Cardiac muscle cell (in vitro differentiated cells and primary cell): ENCODE measurements around the gene CDR2. TPM values are rescaled to one million over a fixed set of nuclear protein-coding genes. Genes with fewer than 3 reads are reported as not detected.

Experiments used
- DNase-seq, 2 donors: peaks; one replicate each; pipeline versions ENCODE4 v3.0.0 to v3.0.0-alpha.2; 2010 to 2017; ENCODE audit warnings: low read depth in 1 of 2, low spot score in 1 of 2
- H3K27ac ChIP-seq: fragments of 200-600 bp; sonication (generic); 2 replicates; pipeline ENCODE4 v1.5.1; 2016
- H3K27me3 ChIP-seq: fragments of 200-600 bp; sonication (generic); 2 replicates; pipeline ENCODE4 v1.6.0; 2016; ENCODE audit warnings: control low read depth
- H3K36me3 ChIP-seq: fragments of 200-600 bp; sonication (generic); 2 replicates; pipeline ENCODE4 v1.5.1; 2016; ENCODE audit warnings: control low read depth
- H3K4me1 ChIP-seq: fragments of 200-600 bp; sonication (generic); 2 replicates; pipeline ENCODE4 v1.8.1; 2017; ENCODE audit warnings: low read depth, mild to moderate bottlenecking, mixed run types
- H3K4me3 ChIP-seq: fragments of 200-600 bp; sonication (generic); 2 replicates; pipeline ENCODE4 v1.5.1; 2016; ENCODE audit warnings: mild to moderate bottlenecking
- H3K9me3 ChIP-seq: fragments of 200-600 bp; sonication (generic); 2 replicates; pipeline ENCODE4 v1.5.1; 2017; ENCODE audit warnings: low read depth, mild to moderate bottlenecking, control low read depth
- CTCF ChIP-seq: IDR thresholded peaks from 2 replicates; pipeline ENCODE4 v1.5.1; 2012; ENCODE audit warnings: low read depth, mild to moderate bottlenecking, low read length
- polyA plus RNA-seq: library from polyadenylated mRNA; unstranded; fragments of >200 nt; fragmentation: Nextera tagmentation; extraction: Ambion mirVana; gene quantifications from 2 replicates; pipeline ENCODE4 v1.2.1, GENCODE V29; 2016
- total RNA-seq: library from RNA; depleted of rRNA; stranded (reverse); fragments of >200 nt; gene quantifications from 2 replicates; pipeline ENCODE4 v1.2.3, GENCODE V29; 2016

Gene CDR2
- total and polyA plus RNA-seq, 2 experiments from 2014 or later = 9.7 to 10.7 TPM

DNA sequence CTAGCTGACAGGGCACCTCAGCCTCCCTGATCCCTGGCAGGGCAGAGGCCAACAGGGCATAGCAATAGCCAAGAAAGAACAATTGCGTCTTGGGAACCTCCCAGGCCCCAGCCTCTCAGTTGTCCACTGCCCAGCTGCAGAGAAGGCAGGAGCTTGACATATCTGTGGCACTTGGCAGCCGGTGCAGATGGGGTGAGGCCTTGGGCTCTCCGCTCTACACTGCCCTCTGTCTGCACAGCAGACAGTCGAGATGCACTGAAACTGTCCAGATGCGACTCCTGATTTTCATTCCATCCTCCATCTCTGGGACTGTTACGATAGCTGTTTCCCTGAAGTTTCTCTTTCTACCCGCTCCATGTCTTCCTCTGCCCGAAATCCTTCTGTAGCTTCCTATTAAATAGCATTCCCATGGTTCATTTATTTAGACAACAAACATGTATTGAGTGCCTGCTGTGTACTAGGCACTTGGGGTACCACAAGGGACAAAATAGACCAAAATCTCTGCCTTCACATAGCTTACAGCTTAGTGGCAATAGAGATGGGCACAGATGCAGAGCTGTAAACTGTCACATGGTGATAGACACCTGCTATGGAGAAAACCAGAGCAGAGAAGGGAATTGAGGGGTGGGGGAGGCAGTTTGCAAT is 73.9 kb downstream of the CDR2 start:
- peak; percentile 65 to 71 for DNase-seq
- Histone ChIP-seq H3K27ac (no peak overlapping the region), H3K9me3 (no peaks in the 10 kb centered on the region), H3K4me1 (peaks cover 2% of the 10 kb centered on the region), H3K36me3 (no peaks in the 10 kb centered on the region), H3K4me3 (no peak overlapping the region), H3K27me3 (no peaks in the 10 kb centered on the region)
- peak; percentile 75 for TF ChIP-seq CTCF

DNA sequence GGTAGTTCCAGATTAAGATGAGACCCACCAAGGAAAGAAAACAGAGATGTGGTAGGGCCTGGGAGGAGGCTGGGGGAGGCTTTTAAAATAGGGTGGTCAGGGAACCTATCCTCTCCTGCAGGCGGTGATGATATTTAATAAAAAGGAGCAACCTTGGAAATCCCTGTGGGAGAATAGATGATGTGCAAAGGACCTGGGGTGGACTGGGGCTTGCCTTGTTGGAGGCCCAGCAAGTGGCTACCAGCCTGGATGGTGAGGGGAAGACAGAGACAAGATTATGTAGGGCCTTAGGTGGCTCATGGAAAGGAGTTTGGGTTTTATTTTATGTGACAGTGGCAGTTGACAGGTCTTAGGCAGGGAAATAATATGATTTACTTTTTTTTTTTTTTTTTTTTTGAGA is 75.4 kb downstream of the CDR2 start:
- Histone ChIP-seq H3K36me3 (no peaks in the 10 kb centered on the region), H3K27ac (no peak overlapping the region), H3K9me3 (no peaks in the 10 kb centered on the region), H3K4me3 (no peak overlapping the region), H3K27me3 (no peaks in the 10 kb centered on the region), H3K4me1 (peaks cover 2% of the 10 kb centered on the region)
- TF ChIP-seq CTCF = no peak
- DNase-seq = no peak

DNA sequence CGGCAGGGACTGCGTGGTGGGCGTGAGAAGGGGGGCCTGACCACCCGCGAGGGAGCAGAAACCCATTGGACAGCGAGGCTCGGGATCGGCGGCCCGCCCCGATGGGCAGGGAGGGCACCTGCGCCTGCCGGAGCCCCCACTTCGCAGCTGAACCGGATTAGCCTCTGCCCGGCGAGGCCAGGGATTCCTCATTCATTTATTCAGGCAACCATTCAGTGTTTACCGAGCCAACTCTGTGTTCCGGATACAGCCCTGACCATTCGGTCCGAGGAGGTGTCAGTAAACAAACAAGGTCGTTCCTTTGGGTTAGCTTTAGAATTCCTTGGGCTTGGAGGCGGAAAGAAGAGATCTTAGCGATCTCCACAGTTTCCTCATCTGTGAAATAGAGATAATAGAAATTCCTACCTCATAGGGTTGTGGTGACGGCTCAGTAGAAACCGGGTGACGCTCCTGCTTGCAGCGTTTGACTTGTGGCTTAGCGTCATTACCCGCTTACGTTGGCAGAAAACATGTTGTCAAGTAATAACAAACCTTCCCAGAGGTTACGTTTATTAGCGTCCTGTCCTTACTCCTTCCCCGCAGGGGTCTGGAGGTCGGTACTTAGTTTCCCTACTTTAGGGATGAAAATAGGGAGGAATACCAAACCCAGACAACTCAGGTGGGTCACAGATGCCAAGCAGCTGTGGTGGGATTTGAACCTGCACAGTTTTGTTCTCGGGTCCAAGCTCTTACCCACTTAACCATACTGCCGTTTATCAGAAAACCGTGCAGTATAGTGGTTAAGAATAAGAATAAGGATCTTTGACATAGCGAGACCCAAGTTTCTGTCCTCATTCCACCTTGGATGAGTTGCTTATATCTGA is 76.3 kb downstream of the CDR2 start:
- peak overlapping the region; percentile 96 for H3K27ac ChIP-seq
- DNase-seq = peak; percentile 83 to 92
- no peaks in the 10 kb centered on the region for H3K27me3 ChIP-seq
- TF ChIP-seq CTCF = no peak
- H3K4me1 ChIP-seq = peaks cover 2% of the 10 kb centered on the region
- no peaks in the 10 kb centered on the region for H3K36me3 ChIP-seq
- H3K9me3 ChIP-seq = no peaks in the 10 kb centered on the region
- H3K4me3 ChIP-seq = peak overlapping the region; percentile 86

GRCh38 chr16:22297114-22297870 is 77.1 kb downstream of the CDR2 start, which contains the start of gene POLR3E:
Gene POLR3E (plus strand): TSS chr16:22297409. CDS start chr16:22302969, 5,560 bp downstream.
- Histone ChIP-seq H3K9me3 (no peaks in the 10 kb centered on the region), H3K27ac (peak within 1 kb of the TSS; percentile 96), H3K27me3 (no peaks in the 10 kb centered on the region), H3K36me3 (no peaks in the 10 kb centered on the region), H3K4me3 (peak within 1 kb of the TSS; percentile 86), H3K4me1 (peaks cover 2% of the 10 kb centered on the region)
- DNase-seq = peak; percentile 97 to 99
- peak; percentile 82 for TF ChIP-seq CTCF
